Amygdala (tissue), 56 donors: Measurements from ENCODE around the gene MICU1.
"Not testable (repeated sequence)": the region's sequence is repeated elsewhere in the genome, so short reads cannot be mapped to it uniquely, and the experiment has no call there.

ENCODE experiments used
- DNase-seq, 56 donors: peaks; one replicate each; lab custom pipeline; 2025; lab: John Stamatoyannopoulos, UW

Gene MICU1

DNA sequence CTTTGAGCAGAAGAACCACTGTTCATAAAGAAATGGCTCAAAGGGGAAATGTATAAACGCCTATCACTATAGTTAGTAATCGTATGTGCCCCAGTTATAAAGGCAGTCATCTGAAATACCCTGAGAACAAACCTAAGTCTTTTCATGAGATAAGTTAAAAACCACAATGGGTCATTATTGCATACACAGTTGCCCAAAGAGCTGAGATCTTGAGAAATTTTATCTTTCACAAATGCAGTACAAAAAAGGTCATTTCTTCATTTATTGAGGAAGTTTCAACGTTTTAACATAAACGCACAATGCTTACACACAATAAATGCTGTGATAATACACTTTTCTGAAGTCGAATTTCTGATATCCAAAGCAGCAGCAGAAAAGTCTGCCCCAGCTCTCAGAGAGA, 114.4 kb downstream of the MICU1 start:
- no peak for DNase-seq

DNA sequence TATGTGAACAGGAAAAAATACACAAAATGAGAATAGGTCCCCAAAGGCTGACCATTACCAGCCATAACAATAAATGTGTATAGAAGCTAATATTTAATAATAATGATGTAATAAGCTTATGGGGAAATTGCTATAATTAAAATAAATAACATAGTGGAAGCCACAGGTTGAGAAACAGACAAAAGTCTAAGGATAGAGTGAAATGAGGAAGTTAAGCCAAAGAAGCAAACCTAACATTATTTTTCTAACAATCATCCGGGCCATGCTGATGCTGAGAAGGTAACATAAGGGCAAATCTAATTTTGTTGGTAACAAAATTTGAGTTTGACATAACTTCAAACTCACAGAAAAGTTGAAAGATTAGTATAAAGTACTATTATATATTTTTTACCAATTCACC, 115.9 kb downstream of the MICU1 start:
- DNase-seq = no peak

DNA sequence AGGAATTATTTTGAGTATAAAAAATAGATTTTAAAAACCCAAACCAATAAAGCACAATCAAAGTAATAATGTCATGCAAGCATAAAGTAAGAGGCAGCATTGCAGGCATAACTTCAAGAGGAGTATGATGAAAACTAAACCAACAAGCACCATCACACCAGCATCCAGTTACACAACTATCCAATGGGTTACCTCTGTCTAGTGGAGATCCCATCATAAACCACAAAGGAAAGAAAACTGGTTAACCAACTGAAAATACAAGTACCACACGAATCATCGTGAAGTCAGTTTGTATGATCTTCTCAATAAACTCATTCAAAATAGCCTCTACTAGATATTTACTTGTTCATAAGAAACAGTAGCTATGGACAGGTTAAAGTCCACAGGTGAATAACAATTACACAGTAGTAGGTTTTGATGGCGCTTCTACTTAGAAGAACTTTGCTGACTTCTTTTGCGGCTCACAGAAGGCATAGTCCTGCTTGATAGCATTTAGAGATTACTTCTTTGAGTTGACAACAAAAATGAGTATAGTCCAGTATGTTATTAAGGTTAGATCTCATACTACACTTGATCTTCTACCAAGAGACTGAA, 116.6 kb downstream of the MICU1 start:
- DNase-seq = no peak

DNA sequence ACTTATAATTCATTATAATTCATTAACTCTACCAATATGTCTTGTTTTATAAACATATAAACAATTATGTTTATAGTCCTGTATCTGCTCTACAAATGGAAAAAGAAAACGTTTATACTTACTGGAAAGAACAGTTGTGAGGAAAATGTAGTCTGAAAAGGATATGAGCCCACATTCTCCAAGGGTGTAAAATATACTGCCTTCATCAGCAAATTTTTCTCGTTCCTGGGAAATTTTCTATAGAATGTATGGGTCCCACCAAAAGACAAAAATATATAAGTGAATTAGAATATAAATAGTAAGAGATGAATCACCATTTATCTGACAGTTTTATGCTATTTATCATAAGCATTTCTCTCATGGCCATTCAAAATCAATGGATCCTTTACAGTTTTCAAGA, 117.8 kb downstream of the MICU1 start:
- no peak for DNase-seq

DNA sequence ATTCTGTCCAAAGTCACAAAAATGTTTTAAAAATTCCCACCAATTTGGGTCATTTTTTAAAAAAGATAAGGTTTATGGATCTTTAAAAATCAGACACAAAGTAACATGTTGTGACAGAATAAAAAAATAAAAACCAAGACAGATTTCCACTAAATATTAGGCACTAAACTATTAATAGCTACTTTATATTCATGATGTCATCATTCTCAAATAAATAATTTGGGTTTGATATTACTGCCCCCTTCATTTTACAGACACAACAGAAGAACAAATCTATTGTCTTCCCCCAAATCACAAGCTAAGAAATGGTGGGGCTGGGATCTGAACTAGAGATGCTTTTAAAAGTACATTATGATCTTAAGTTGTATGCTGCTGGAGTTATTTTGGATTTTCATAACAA, 119.4 kb downstream of the MICU1 start:
- no peak for DNase-seq

DNA sequence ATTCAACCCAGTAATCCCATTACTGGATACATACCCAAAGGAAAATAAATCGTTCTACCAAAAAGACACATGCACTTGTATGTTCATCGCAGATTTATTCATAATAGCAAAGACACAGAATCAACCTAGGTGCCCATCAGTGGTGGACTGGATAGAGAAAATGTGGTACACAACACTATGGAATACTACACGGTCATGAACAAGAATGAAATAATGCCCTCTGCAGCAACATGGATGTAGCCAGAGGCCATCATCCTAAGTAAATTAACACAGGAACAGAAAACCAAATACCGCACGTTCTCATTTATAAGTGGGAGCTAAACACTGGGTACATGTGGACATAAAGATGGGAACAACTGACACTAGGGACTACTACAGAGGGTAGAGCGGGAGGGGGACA, 120.4 kb downstream of the MICU1 start:
- no peak for DNase-seq

DNA sequence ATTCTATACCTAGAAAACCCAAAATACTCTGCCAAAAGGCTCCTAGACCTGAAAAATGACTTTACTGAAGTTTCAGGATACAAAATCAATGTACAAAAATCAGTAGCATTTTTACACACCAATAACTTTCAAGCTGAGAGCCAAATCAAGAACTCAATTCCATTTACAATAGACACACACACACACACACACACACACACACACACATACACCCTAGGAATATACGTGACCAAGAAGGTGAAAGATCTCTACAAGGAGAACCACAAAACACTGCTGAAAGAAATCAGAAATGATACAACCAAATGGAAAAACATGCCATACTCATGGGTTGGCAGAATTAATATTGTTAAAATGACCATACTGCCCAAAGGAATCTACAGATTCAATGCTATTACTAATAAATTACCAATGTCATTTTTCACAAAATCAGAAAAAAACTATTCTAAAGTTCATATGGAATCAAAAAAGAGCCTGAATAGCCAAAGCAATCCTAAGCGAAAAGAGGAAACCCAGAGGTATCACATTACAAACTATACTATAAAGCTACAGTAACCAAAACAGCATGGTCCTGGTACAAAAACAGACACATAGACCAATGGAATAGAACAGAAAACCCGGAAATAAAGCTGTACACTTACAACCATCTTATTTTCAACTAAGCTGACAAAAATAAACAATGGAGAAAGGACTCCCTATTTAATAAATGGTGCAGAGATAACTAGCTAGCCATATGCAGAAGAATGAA, 122.0 kb downstream of the MICU1 start:
- no peak for DNase-seq

DNA sequence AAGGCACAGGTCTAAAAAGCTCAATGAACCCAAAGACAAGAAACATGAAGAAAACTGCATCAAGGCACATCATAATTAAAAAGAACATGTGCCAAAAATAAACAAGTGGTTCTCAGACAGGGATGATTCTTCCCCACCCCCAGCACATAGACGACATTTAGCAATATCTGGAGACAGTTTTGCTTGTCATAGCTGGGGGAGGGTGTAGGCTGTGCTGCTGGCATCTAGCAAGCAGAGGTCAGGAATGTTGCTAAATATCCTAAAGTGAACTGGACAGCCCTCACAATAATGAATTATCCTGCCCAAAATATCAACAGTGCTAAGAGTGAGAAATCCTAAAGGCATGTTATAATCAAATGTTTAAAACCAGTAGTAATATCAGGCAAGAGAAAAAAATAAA, 122.6 kb downstream of the MICU1 start:
- no peak for DNase-seq

DNA sequence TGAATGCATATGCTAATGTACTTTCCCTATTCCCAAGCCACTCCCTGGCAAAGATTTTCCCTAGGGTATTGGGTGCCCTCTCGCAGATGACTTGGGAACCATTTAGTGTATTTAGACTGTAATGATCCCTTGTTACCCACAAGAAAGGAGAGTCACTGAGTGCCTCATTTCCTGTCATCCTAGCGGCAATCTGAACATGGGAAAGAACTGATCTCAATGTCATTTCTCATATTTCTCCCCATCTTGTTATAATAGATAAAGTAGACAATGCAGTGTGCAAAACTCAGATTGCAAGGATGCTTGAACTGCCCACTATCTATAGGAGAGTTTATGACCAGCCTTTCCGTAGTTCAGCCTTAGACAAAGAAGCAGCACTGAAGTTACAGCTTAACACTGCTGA, 123.3 kb downstream of the MICU1 start:
- DNase-seq = no peak

DNA sequence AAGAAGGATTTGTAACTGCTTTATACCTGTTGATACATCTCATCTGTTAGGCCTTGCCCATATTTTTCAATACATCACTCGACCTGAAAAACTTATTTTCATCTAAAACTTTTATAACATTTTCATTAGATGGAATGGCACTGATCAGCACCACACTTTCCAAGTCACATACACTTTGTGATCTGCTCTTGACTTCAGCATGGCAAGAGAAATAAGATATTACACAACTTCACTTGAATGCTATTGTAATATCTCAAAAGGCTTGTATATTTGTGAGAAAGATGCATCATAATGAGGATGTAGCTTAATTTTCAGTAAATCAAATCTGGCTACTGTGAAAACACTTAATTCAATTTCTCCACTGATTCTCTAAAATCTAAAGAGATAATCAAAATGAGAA, 126.2 kb downstream of the MICU1 start:
- DNase-seq = no peak

DNA sequence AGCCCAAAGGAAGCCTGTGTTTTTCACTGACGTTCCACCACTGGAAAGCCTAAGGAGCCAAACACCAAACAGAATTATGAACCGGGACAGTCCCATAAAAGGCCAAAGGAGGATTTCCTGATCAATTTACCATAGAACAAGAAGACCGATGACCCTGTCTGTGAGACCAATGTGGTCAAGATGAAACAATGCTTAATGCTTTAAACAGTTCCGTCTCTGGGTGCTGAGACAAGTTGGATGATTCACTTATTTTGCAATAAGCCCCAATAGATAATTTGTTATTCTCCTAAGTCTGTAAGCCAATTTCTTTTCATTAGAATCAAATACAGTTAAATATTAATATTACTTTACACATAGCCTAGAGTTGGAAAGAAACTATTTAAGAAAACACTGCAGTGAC, 134.9 kb downstream of the MICU1 start:
- no peak for DNase-seq

DNA sequence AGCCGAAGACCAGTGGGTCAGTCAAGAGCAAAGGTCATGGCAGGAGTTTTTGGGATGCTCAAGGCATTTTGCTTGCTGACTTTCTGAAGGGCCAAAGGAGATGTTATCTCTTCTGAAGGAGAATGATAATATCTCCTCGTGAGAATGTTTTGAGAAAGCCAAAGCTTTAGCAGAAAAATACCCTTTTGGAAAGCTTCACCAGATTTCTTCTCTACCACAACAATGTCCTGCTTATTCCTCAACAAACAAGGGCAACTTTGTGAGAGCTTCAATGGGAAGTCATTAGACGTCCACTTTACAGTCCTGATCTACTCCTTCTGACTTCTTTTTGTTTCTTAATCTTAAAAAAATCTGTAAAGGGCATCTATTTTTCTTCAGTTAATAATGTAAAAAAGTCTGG, 138.4 kb downstream of the MICU1 start:
- DNase-seq = no peak

DNA sequence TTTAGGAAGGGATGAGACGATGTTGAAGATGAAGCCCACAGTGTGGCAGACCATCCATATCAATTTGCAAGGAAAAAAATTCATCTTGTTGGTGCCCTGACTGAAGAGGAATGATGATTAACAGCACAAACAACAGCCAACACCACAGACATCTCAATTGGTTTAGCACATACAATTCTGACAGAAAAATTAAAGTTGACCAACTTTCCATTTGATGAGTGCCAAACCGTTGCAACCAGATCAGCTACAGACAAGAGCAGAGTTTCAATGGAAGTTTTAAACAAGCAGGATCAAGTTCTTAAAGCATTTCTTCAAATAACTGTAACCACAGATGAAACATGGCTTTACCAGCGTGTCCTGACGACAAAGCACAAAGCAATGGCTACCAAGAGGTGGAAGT, 138.8 kb downstream of the MICU1 start:
- DNase-seq = no peak

DNA sequence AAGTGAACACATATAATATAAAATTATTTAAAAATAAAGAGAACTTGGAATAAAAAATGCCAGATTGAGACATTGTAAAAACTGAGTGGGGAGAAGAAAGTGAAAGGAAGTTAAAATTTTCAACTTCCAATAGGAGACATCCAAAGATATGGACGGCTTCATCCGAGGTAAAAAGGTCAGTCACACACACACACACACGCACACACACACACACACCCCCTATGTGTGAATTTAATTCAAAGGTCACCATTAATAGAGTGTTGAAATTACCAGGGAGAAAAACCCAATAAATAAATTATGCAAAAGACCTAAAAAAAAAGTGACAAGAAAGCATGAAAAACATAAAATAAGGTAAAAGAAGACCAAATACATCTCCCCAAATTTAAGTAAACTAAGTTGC, 140.2 kb downstream of the MICU1 start:
- DNase-seq = no peak

DNA sequence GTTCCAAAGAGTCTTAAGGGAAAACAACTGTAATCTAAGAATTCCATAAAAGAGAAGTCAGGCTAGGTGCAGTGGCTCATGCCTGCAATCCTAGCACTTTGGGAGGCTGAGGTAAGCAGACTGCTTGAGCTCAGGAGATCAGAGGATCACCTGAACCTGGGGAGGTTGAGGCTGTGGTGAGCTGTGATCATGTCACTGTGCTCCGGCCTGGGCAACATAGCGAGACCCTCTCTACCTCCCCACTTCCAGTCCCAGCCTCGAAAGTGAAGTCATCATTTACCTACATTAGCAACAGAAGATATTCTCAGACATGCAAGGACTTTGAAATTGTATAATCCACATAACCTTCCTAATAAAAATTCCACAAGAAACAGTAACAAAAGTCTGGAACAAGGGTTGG, 141.4 kb downstream of the MICU1 start:
- no peak for DNase-seq

DNA sequence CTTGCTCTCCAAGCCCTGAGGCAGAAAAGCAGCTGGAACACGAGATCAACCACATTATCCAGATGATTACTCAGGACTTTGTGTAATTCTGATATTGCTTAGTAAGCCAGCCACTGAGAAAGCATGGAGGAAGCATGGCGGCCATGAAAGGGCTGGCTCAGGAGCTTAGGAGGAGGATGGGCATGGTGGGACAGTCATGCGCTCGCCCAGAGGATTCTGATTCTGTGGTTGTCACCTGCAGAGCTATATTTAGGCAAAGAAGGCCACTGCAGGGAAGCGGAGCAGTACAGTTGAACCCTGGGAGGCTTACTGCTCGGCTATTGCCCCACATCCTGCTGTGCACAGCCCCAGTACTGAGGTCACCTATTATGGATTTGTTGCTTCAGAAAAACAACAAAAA, 142.4 kb downstream of the MICU1 start:
- no peak for DNase-seq

DNA sequence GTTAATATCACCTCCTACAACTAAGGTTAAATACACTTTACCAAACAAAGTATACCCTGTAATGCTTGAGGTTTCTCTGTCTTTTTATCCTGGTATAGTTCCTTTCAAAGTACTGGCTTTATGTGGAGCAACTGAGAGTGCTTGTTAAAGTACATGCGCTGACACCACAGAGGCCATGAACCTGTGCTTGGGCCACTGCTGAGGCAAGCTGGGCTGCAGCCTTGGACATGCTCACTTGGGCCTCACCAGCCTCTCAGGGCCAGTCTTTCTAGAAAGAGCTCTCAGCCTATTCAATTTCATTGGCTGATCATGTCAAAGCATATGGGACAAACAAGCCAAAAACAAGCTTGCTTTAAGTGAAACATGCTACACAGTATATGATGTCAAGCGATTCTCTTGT, 145.0 kb downstream of the MICU1 start:
- no peak for DNase-seq

DNA sequence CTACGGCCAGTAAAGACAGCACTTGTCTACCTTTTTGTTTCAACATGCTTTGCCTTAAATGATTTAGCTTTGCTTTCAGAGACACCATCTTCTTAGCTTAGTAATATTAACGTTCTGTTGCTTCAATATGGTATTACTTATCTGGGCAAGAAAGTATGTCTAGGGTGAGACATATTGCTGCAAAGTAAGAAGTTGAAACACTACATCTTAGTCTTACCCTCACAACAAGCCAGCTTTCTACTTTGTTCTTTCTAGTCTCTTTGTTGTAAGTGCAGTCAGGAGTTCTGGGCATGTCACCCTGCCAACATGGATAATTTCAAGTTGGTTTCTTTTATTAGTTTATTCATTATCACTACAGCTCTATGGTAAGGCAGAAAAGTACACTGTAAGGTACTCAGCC, 148.4 kb downstream of the MICU1 start:
- no peak for DNase-seq

DNA sequence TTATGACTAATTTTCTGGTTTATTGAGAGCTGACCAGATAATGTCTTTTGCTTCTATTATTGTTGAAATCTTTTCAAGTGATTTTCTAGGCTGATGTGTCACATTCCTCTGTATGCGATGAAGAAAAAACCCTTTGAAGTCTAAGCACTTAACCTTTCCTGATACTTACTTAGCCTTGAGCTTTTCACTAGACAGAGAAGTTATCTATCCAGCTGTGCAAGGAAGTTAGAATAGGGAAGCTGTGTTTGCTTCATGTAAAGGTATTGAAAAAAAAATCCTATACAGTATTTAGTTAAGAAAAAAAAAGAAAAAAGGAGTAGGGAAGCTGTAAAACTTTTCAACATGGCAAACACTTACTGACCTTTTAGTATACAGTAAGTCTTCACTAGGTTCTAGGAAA, 153.6 kb downstream of the MICU1 start:
- no peak for DNase-seq

DNA sequence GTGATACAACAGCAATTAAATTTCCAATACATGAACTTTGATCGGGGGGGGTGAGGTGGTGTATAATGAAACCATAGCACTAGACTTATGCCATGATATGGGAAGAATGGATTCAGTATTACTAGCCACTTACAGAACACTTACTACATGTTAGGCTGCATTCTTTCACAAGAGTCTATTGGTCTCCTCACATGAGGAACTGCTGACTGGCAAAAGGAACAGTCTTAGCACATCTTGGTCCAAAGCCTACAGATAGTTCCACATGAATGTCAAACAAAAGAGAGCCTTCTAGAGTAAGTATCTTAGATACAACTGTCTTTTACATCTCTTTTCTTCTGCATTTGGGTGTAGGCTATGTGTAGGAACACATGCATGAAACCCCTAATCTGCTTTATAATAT, 155.2 kb downstream of the MICU1 start:
- DNase-seq = no peak

DNA sequence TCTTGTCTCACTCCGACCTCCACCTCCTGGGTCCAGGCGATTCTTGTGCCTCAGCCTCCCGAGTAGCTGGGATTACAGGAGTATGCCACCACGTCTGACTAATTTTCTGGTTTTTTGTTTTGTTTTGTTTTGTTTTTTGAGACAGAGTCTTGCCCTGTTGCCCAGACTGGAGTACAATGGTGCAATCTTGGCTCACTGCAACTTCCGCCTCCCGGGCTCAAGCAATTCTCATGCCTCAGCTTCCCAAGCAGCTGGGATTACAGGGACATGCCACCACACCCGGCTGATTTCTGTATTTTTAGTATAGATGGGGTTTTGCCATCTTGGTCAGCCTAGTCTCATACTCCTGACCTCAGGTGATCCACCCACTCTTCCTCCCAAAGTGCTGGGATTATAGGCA, 158.8 kb downstream of the MICU1 start:
- DNase-seq = not testable (repeated sequence)

DNA sequence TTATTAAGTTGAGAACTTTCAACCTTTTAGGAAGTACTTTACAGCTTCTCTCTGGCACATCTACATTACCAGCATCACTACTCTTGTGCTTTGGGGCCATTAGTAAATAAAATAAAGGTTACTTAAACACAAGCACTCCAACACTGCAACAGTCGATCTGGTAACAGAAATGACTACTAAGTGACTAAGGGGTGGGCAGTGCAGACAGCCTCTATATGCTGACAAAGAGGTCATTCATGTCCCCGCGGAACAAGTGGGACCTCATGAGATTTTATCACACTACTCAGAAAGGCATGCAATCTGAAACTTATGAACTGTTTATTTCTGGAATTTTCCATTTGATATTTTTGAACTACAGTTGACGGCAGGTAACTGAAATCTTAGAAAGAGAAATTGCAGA, 159.9 kb downstream of the MICU1 start:
- peak in 13 of 56 donors; percentile 1 to 38 (median 6) for DNase-seq

DNA sequence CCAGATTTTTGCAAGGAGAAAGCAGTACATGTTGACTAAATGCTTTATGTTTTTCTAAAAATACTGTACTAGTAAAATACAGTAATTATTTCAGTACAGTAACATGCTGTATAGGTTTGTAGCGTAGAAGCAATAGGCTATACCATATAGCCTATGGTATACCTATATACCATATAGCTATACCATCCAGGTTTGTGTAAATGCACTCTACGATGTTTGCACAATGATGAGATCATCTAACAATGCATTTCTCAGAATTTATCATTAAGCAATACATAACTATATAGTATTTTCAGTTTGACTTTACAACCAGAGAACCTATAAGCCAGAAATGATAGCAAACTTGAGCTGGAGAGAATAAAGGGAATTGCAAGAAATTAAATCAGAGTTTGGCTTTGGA, 161.4 kb downstream of the MICU1 start:
- DNase-seq = no peak
